GM19043 (cell line): ENCODE results near the gene EZH1.
A peak's percentile ranks its signal among the peaks of the same experiment; 100 is the strongest.

ENCODE experiments used
- ATAC-seq: cut with Tn5 transposase; IDR thresholded peaks from one replicate; pipeline ENCODE4 v1.9.1; 2021; ENCODE audit warnings: low read depth; ENCODE audit not compliant: unreplicated experiment

The EZH1 gene

GRCh38 chr17:42744806-42745617, at the start of gene EZH1:
TSS of gene EZH1 (minus strand) at chr17:42745040. CDS start at chr17:42728941, 16,099 bp downstream.
- ATAC-seq: peak; percentile 64

- ATAC-seq: no peak
These were observed 47.7 kb upstream of the EZH1 start for GRCh38 chr17:42792545-42792944.

GRCh38 chr17:42791948-42792347, 47.1 kb upstream of the EZH1 start:
- ATAC-seq: no peak

- ATAC-seq: no peak
These were observed 42.4 kb upstream of the EZH1 start for GRCh38 chr17:42787266-42787665.

GRCh38 chr17:42784811-42785592, 40.2 kb upstream of the EZH1 start:
- no peak for ATAC-seq

GRCh38 chr17:42784409-42784808, 39.6 kb upstream of the EZH1 start:
- ATAC-seq: no peak

- no peak for ATAC-seq
These were observed 38.9 kb upstream of the EZH1 start for GRCh38 chr17:42783791-42784138.

GRCh38 chr17:42783062-42783790, 38.4 kb upstream of the EZH1 start:
- ATAC-seq: no peak

- ATAC-seq: no peak
These were observed 37.6 kb upstream of the EZH1 start for GRCh38 chr17:42782166-42783061.

GRCh38 chr17:42781639-42782165, 36.9 kb upstream of the EZH1 start:
- no peak for ATAC-seq

GRCh38 chr17:42780851-42781638, 36.2 kb upstream of the EZH1 start:
- ATAC-seq: no peak

GRCh38 chr17:42779936-42780850, 35.4 kb upstream of the EZH1 start, which contains the start of gene WNK4:
TSS of gene WNK4 (plus strand) at chr17:42780610. CDS start at chr17:42780699, 89 bp downstream.
- ATAC-seq: no peak

- no peak for ATAC-seq
These were observed 34.6 kb upstream of the EZH1 start for GRCh38 chr17:42779304-42779935.

GRCh38 chr17:42778570-42778969, 33.7 kb upstream of the EZH1 start:
- ATAC-seq: no peak

- ATAC-seq: no peak
These were observed 30.8 kb upstream of the EZH1 start for GRCh38 chr17:42775534-42776098.

- no peak for ATAC-seq
These were observed 29.4 kb upstream of the EZH1 start for GRCh38 chr17:42774066-42774745.
